UCSD-AML1 (cell line): ENCODE data around the gene TUBGCP6.
"Not testable (repeated sequence)": the region's sequence is repeated elsewhere in the genome, so short reads cannot be mapped to it uniquely, and the experiment has no call there.

Experiments used
- DNase-seq: peaks from one replicate; lab custom pipeline; 2025; ENCODE audit not compliant: unreplicated experiment; lab: John Stamatoyannopoulos, UW

Gene TUBGCP6

DNA sequence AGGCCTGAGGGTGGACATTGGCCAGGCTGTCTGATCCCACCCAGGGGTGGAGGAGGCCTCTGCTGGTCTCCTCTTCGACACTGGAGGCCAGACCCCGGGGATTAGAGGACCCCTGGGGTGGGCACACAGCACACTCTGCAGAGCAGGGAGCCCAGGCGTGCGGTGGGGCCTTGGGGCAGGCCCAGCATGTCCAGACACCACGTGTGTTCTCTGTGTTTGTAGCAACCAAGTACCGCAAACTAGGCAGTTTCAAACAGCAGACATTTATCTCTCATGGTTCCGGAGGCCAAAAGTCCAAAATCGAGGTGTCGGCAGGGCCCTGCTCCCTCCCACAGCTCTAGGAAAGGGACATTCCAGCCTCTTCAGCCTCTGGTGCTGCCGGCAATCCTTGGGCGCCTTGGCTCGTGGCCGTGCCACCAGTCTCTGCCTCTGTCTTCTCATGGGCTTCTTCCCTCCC lies 72.8 kb downstream of the TUBGCP6 start:
- no peak for DNase-seq

DNA sequence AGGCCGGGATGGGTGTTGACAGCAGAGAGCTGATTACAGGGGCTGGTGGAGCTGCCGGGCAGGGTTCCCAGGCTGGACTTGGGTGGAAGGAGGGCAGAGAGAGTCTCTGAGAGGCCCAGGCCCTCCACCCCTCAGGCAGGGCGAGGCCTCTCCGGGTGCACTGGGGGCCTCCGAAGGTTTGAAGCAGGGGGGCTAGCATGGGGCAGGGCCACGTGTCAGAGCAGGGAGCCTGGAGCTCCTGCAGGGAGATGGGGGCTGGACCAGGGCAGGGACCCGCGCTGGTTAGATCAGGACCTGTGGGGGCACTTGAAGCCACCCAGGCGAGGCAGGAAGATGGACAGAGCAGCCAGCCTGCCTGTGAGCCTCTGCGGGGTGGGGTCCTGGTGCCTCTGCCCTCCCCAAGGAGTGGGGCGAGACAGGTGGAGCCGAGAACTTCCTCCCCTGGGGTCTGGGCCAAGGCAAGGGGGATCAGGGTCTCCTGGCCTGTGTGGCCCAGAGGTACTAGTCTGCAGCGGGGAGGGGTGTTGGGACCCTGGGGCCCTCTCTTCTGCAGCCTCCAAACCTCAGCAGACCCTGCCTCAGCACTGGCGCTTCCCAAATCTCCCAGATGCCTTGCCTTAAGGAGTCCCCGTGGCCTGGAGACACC lies 73.4 kb downstream of the TUBGCP6 start:
- no peak for DNase-seq

DNA sequence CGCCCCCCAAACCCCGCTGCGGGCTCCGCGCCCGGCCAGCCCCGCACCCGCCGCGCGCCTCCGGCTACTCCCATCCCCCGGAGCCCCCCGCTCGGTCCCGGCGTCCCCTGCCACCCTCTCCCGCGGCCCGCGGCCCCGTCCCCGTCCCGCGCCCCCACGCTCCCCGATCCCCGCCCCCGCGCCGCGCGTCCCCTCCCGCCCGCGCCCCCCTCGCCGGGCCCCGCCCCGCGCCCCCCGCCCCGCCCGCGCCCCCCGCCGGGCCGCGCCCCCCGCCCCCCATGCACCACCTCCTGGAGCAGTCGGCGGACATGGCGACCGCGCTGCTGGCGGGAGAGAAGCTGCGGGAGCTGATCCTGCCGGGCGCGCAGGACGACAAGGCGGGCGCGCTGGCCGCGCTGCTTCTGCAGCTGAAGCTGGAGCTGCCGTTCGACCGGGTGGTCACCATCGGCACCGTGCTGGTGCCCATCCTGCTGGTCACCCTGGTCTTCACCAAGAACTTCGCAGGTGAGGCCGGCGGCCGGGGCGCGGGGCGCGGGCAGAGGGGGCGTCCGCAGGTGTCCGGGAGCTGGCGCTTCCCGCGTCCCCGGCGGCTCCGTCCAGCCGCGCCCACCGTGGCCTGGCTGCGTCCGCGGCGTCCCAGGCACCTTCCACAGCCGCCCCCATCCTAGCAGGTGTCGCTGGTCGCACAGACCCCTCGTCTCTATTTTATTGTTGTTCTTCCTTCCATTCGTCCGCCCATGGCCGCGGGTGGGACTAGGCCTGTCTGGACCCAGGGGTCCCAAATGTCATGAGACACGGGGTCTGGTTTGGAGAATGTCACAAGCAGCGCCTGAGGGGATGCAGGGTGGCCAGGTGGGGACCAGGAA lies 74.1 kb downstream of the TUBGCP6 start, which contains the start of gene PANX2:
PANX2 (plus strand) TSS at position 279 of the 866 bp plus-strand sequence; CDS start at position 279, 0 bp downstream.
- DNase-seq, result no peak

DNA sequence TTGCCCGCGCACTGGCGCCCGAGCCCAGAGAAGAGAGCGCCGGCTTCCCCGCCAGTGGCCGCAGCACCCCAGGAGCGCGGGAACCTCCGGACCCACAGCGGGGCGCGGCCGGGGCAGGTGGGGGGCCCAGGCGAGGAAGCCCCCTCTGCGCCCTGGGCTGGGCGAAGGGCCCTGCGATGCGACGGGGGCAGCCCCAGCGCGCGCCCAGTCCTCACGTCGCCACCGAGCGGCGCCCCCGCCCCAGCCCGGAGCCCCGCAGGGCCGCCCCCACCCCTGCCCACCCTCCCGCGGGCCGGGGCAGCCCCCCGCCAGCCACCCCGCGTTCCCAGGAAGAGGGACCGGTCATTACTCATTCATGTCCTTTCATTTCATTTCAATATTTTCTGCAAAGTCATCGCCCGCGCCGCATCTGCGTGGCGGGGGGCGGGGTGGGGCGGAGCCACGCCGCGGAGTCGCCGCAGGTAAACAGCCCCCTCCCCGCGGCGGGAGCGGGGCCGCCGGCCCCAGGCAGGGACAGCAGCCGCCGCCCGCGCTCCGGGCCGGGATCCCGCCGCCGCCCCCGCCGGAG lies 75.0 kb downstream of the TUBGCP6 start:
- peak; percentile 58 for DNase-seq

DNA sequence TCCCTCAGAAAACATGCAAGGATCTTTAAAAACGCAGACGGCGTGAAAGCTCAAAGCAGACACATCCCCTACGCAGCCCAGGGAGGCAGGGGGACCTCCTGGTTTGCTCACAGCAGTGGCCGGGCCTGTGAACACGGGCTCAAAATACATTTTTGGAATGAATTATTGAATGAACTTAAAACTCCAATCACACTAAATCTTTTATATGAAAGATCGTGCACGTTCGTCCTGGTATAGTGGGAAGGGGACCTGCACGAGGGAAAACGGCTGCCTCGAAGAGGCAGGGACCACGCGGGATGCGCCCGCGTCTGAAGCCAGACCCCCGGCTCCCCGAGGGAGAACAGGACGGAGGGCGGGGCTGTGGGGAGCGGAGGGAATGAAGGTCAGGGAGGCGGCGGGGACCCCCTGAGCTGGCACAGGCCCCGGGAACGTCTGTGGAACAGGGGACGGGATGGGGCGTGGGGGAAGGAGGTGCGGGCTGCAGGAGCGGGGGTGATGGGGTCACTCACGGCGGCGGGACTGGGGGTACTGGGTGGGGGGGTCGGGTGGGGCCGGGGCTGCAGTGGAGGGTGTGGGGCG lies 75.6 kb downstream of the TUBGCP6 start:
- no peak for DNase-seq

DNA sequence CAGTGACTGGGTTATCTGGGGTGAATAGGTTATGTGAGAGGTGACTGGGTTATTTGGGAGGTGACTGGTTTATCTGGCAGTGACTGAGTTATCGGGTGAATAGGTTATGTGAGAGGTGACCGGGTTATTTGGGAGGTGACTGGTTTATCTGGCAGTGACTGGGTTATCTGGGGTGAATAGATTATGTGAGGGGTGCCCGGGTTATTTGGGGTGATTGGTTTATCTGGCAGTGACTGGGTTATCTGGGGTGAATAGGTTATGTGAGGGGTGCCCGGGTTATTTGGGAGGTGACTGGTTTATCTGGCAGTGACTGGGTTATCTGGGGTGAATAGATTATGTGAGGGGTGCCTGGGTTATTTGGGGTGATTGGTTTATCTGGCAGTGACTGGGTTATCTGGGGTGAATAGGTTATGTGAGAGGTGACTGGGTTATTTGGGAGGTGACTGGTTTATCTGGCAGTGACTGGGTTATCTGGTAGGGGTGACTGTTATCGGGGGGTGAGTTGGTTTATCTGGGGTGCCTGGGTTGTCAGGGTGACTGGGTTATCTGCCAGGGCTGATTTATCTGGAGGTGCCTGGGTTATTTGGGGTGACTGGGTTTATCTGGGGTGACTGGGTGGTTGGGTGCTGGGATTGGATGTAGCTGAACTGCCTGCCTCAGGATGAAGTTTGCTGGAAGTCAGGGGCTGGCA lies 76.2 kb downstream of the TUBGCP6 start:
- DNase-seq, result not testable (repeated sequence)

DNA sequence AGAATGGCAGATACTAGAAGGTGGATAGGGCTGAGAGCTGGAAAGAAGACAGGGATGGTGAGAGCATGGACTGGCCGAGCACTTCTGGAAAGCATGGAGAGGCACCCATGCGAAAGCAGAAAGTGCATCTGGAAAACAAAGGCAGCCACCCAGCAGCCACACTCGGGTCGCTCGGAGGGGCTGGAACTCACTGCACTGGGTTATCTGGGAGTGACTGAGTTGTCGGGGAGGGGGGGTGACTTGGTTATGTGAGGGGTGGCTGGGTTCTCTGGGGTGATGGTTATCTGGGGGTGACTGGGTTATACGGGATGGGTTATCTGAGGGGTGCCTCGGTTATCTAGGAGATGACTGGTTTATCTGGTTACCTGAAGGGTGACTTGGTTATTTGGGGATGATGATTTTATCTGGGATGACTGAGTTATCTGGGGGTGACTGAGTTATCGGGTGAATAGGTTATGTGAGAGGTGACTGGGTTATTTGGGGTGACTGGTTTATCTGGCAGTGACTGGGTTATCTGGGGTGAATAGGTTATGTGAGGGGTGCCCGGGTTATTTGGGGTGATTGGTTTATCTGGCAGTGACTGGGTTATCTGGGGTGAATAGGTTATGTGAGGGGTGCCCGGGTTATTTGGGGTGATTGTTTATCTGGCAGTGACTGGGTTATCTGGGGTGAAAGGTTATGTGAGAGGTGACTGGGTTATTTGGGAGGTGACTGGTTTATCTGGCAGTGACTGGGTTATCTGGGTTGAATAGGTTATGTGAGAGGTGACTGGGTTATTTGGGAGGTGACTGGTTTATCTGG lies 76.9 kb downstream of the TUBGCP6 start:
- no peak for DNase-seq
